H9 (cell line): Measurements from ENCODE around the gene C14orf39. TPM values are rescaled to one million over a fixed set of nuclear protein-coding genes. Genes with fewer than 3 reads are reported as not detected.
"Not testable (repeated sequence)": the region's sequence is repeated elsewhere in the genome, so short reads cannot be mapped to it uniquely, and the experiment has no call there.

ENCODE experiments used
- DNase-seq: peaks from one replicate; pipeline ENCODE4 v3.0.0-alpha.2; 2017
- H2AFZ ChIP-seq: one replicate; pipeline ENCODE4 v1.6.1; 2013; ENCODE audit warnings: mild to moderate bottlenecking, low read length, control low read depth, moderate library complexity
- H2AK5ac ChIP-seq: 2 replicates; pipeline ENCODE4 v1.6.1; 2013; ENCODE audit warnings: low read length, control low read depth, mixed read lengths; ENCODE audit not compliant: insufficient read length
- H2BK120ac ChIP-seq: one replicate; pipeline ENCODE4 v1.6.1; 2013; ENCODE audit warnings: low read depth, mild to moderate bottlenecking, low read length, control low read depth, inconsistent platforms; ENCODE audit not compliant: poor library complexity, severe bottlenecking
- H2BK12ac ChIP-seq: 2 replicates; pipeline ENCODE4 v1.6.1; 2013; ENCODE audit warnings: low read length, control low read depth, mixed read lengths, low read depth; ENCODE audit not compliant: insufficient read length
- H2BK15ac ChIP-seq: 2 replicates; pipeline ENCODE4 v1.6.1; 2013; ENCODE audit warnings: low read depth, low read length, control low read depth
- H2BK20ac ChIP-seq: one replicate; pipeline ENCODE4 v1.6.1; 2013; ENCODE audit warnings: low read depth, mild to moderate bottlenecking, low read length, control low read depth, inconsistent platforms; ENCODE audit not compliant: poor library complexity, severe bottlenecking
- H2BK5ac ChIP-seq: 2 replicates; pipeline ENCODE4 v1.6.1; 2013; ENCODE audit warnings: low read length, control low read depth, mixed read lengths; ENCODE audit not compliant: insufficient read length
- H3K14ac ChIP-seq: 2 replicates; pipeline ENCODE4 v1.6.1; 2013; ENCODE audit warnings: low read length, control low read depth; ENCODE audit not compliant: insufficient read depth
- H3K18ac ChIP-seq: 2 replicates; pipeline ENCODE4 v1.6.1; 2013; ENCODE audit warnings: low read depth, mild to moderate bottlenecking, mixed read lengths, low read length, control low read depth; ENCODE audit not compliant: insufficient read length
- H3K23ac ChIP-seq: 2 replicates; pipeline ENCODE4 v1.6.1; 2013; ENCODE audit warnings: low read length, control low read depth, mixed read lengths, low read depth; ENCODE audit not compliant: insufficient read length
- H3K23me2 ChIP-seq: 2 replicates; pipeline ENCODE4 v1.6.1; 2013; ENCODE audit warnings: low read depth, mild to moderate bottlenecking, mixed read lengths, low read length, control low read depth; ENCODE audit not compliant: insufficient read length, poor library complexity, severe bottlenecking
- H3K27ac ChIP-seq: 2 replicates; pipeline ENCODE4 v1.5.1; 2013; ENCODE audit warnings: low read length, control low read depth, mixed read lengths, low read depth; ENCODE audit not compliant: insufficient read length
- H3K27me3 ChIP-seq: 2 replicates; pipeline ENCODE4 v1.6.1; 2013; ENCODE audit warnings: low read length, control low read depth, inconsistent platforms; ENCODE audit not compliant: insufficient read depth
- H3K4ac ChIP-seq: 2 replicates; pipeline ENCODE4 v1.6.1; 2013; ENCODE audit warnings: low read depth, mild to moderate bottlenecking, control low read depth, inconsistent platforms, low read length, moderate library complexity
- H3K4me1 ChIP-seq: 2 replicates; pipeline ENCODE4 v1.6.1; 2013; ENCODE audit warnings: low read length, control low read depth, inconsistent platforms; ENCODE audit not compliant: insufficient read depth
- H3K4me2 ChIP-seq: 2 replicates; pipeline ENCODE4 v1.6.1; 2013; ENCODE audit warnings: low read length, control low read depth, mixed read lengths; ENCODE audit not compliant: insufficient read length, insufficient read depth
- H3K56ac ChIP-seq: 2 replicates; pipeline ENCODE4 v1.6.1; 2013; ENCODE audit warnings: low read depth, mild to moderate bottlenecking, mixed read lengths, low read length, control low read depth; ENCODE audit not compliant: insufficient read length
- H3K79me1 ChIP-seq: 2 replicates; pipeline ENCODE4 v1.6.1; 2013; ENCODE audit warnings: low read depth, mild to moderate bottlenecking, moderate library complexity, low read length, control low read depth, inconsistent platforms; ENCODE audit not compliant: insufficient read depth, poor library complexity, severe bottlenecking
- H3K79me2 ChIP-seq: 2 replicates; pipeline ENCODE4 v1.6.1; 2013; ENCODE audit warnings: low read length, control low read depth, inconsistent platforms; ENCODE audit not compliant: insufficient read depth
- H3K9ac ChIP-seq: 2 replicates; pipeline ENCODE4 v1.6.1; 2013; ENCODE audit warnings: low read length, control low read depth, mixed read lengths; ENCODE audit not compliant: insufficient read length; ENCODE audit errors: extremely low read depth
- H3K9me3 ChIP-seq: one replicate; pipeline ENCODE4 v1.6.1; 2013; ENCODE audit warnings: low read depth, low read length, inconsistent platforms; ENCODE audit not compliant: control insufficient read depth
- H3T11ph ChIP-seq: one replicate; pipeline ENCODE4 v1.6.1; 2013; ENCODE audit warnings: mild to moderate bottlenecking, low read length, control low read depth, inconsistent platforms
- H4K20me1 ChIP-seq: one replicate; pipeline ENCODE4 v1.6.1; 2013; ENCODE audit not compliant: control insufficient read depth, insufficient read length, insufficient read depth
- H4K5ac ChIP-seq: 2 replicates; pipeline ENCODE4 v1.6.1; 2013; ENCODE audit warnings: low read depth, mild to moderate bottlenecking, mixed read lengths, low read length, control low read depth; ENCODE audit not compliant: insufficient read length
- H4K8ac ChIP-seq: replicated peaks from 2 replicates; pipeline ENCODE4 v1.6.1; 2013; ENCODE audit warnings: low read length, control low read depth, mixed read lengths, low read depth; ENCODE audit not compliant: insufficient read length
- H4K91ac ChIP-seq: 2 replicates; pipeline ENCODE4 v1.6.1; 2013; ENCODE audit warnings: low read depth, mild to moderate bottlenecking, moderate library complexity, mixed read lengths, low read length, control low read depth; ENCODE audit not compliant: insufficient read length
- H3K27ac Mint-ChIP-seq, 3 experiments: 2 replicates in 2 of 3; 3 replicates in 1 of 3; pipeline ENCODE4 v1.8.0; 2020 to 2021; ENCODE audit warnings: mixed read lengths in 3 of 3, mild to moderate bottlenecking in 1 of 3, moderate library complexity in 1 of 3
- H3K27me3 Mint-ChIP-seq: 2 replicates; pipeline ENCODE4 v1.8.0; 2021; ENCODE audit warnings: low read depth, mild to moderate bottlenecking, moderate library complexity, mixed read lengths
- H3K36me3 Mint-ChIP-seq, 3 experiments: 2 replicates in 2 of 3; 3 replicates in 1 of 3; pipeline ENCODE4 v1.8.0; 2020 to 2021; ENCODE audit warnings: low read depth in 3 of 3, mixed read lengths in 3 of 3; ENCODE audit not compliant: insufficient read depth in 1 of 3
- H3K4me1 Mint-ChIP-seq, 2 experiments: 2 replicates each; pipeline ENCODE4 v1.8.0; 2020; ENCODE audit warnings: mixed read lengths in 2 of 2
- H3K4me3 Mint-ChIP-seq, 2 experiments: 2 replicates in 1 of 2; 3 replicates in 1 of 2; pipeline ENCODE4 v1.8.0; 2020 to 2021; ENCODE audit warnings: mild to moderate bottlenecking in 2 of 2, mixed read lengths in 2 of 2, moderate library complexity in 1 of 2
- H3K9me3 Mint-ChIP-seq, 2 experiments: 2 replicates in 1 of 2; 3 replicates in 1 of 2; pipeline ENCODE4 v1.8.0; 2020; ENCODE audit warnings: mild to moderate bottlenecking in 2 of 2, mixed read lengths in 2 of 2, moderate library complexity in 1 of 2
- WGBS: extraction: QIAGEN DNeasy Blood & Tissue Kit; methylation state at CpG from one replicate; pipeline ENCODE4 v1.1.7; 2013; ENCODE audit warnings: missing lambda C conversion rate, low lambda C conversion rate, mixed read lengths; ENCODE audit not compliant: insufficient read length; ENCODE audit errors: extremely low coverage; 5-methylcytosine and 5-hydroxymethylcytosine counted together
- total RNA-seq: library from RNA; stranded (reverse); gene quantifications from 2 replicates; pipeline ENCODE4 v1.2.1, GENCODE V29; 2021
- TF ChIP-seq, protein P1 (sequence below): fragments of 200-600 bp; sonication (generic); conservative IDR thresholded peaks from 3 replicates; pipeline ENCODE4 v1.8.0; 2021; ENCODE audit warnings: antibody characterized with exemption, mild to moderate bottlenecking

C14orf39 gene
- total RNA-seq, 1 experiment from 2014 or later = 1.8 TPM

DNA sequence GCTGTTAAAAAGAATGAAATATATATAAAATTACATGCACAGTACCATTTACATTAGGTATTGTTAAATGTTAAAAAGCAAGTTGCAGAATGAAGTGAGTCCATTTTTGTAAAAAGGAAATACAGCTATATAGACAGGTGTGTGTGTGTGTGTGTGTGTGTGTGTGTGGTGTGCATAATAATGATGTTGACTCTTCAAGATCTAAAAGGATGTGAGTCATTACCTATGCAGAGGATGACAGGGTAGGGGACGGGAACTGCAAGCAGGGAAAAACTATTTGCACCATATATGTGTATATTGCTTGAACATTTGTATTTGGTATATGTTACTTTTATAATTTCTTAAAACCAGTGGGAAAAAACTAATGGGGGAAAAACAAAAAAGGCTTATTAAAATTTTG is 3.1 kb downstream of the C14orf39 start:
- Mint-ChIP-seq H3K36me3 (peaks cover 0 to 6% (median 0%) of the 10 kb centered on the region in 3 experiments; a peak in 2 of 7 replicates), H3K9me3 (peaks cover 11 to 15% of the 10 kb centered on the region in 2 experiments; a peak in 4 of 5 replicates), H3K4me1 (no peaks in the 10 kb centered on the region), H3K27ac (no peak overlapping the region), H3K27me3 (peaks cover 11% of the 10 kb centered on the region), H3K4me3 (no peak overlapping the region)
- no peak overlapping the region for H2BK15ac ChIP-seq
- H3K4me1 ChIP-seq = no peaks in the 10 kb centered on the region
- no peaks in the 10 kb centered on the region for H4K20me1 ChIP-seq
- H4K5ac ChIP-seq = no peak overlapping the region
- H2AFZ ChIP-seq = no peak overlapping the region
- no peak overlapping the region for H3K4me2 ChIP-seq
- DNase-seq = no peak
- no peak overlapping the region for H3K18ac ChIP-seq
- no peak overlapping the region for H2BK20ac ChIP-seq
- no peak overlapping the region for H2BK5ac ChIP-seq
- no peak overlapping the region for H3K56ac ChIP-seq
- TF ChIP-seq, protein P1, sequence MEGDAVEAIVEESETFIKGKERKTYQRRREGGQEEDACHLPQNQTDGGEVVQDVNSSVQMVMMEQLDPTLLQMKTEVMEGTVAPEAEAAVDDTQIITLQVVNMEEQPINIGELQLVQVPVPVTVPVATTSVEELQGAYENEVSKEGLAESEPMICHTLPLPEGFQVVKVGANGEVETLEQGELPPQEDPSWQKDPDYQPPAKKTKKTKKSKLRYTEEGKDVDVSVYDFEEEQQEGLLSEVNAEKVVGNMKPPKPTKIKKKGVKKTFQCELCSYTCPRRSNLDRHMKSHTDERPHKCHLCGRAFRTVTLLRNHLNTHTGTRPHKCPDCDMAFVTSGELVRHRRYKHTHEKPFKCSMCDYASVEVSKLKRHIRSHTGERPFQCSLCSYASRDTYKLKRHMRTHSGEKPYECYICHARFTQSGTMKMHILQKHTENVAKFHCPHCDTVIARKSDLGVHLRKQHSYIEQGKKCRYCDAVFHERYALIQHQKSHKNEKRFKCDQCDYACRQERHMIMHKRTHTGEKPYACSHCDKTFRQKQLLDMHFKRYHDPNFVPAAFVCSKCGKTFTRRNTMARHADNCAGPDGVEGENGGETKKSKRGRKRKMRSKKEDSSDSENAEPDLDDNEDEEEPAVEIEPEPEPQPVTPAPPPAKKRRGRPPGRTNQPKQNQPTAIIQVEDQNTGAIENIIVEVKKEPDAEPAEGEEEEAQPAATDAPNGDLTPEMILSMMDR = no peak
- H3K23ac ChIP-seq = no peak overlapping the region
- H3K23me2 ChIP-seq = peaks cover 8% of the 10 kb centered on the region
- no peak overlapping the region for H3T11ph ChIP-seq
- H3K27me3 ChIP-seq = no peaks in the 10 kb centered on the region; the same call in 1 of the 2 replicates
- no peak overlapping the region for H3K4ac ChIP-seq
- H3K14ac ChIP-seq = no peak overlapping the region
- H3K9ac ChIP-seq = no peak overlapping the region
- H2AK5ac ChIP-seq = no peak overlapping the region
- H3K79me2 ChIP-seq = no peaks in the 10 kb centered on the region
- H3K79me1 ChIP-seq = no peaks in the 10 kb centered on the region
- H4K8ac ChIP-seq = no peak overlapping the region
- WGBS = no CpG with 5 or more reads among the region's 1 CpG
- no peak overlapping the region for H3K27ac ChIP-seq
- no peak overlapping the region for H2BK12ac ChIP-seq
- H4K91ac ChIP-seq = no peak overlapping the region
- H2BK120ac ChIP-seq = no peak overlapping the region
- H3K9me3 ChIP-seq = no peaks in the 10 kb centered on the region

DNA sequence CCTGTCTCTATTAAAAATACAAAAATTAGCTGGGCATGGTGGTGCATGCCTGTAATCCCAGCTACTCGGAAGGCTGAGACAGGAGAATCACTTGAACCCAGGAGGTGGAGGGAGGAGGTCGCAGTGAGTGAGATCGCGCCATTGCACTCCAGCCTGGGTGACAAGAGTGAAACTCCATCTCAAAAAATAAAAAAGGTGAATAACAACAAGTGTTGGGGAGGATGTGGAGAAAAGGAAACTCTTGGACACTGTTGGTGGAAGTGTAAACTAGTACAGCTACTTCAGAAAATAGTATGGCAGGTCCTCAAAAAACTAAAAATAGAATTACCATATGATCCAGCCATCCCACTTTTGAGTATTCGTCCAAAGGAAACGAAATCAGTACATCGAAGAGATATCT is 5.6 kb downstream of the C14orf39 start:
- not testable (repeated sequence) for DNase-seq, H3K27ac ChIP-seq, H3K23me2 ChIP-seq, H4K20me1 ChIP-seq, H2AFZ ChIP-seq, H3K56ac ChIP-seq, H3K4me1 ChIP-seq, H3K23ac ChIP-seq, H3K9ac ChIP-seq, H2BK120ac ChIP-seq, H2BK5ac ChIP-seq, H3K27me3 ChIP-seq, H4K5ac ChIP-seq, H2AK5ac ChIP-seq, H3K9me3 ChIP-seq, H3K14ac ChIP-seq, H3K27me3 Mint-ChIP-seq, H2BK12ac ChIP-seq, H4K91ac ChIP-seq, H3K79me1 ChIP-seq, H3K4me1 Mint-ChIP-seq, H3K4ac ChIP-seq, H3K79me2 ChIP-seq, H3K4me2 ChIP-seq, H3T11ph ChIP-seq, H3K18ac ChIP-seq, H2BK20ac ChIP-seq, H4K8ac ChIP-seq, H2BK15ac ChIP-seq, H3K27ac Mint-ChIP-seq, H3K4me3 Mint-ChIP-seq, H3K36me3 Mint-ChIP-seq
- H3K9me3 Mint-ChIP-seq = peaks cover 11 to 15% of the 10 kb centered on the region in 2 experiments; a peak in 4 of 5 replicates
- no CpG with 5 or more reads among the region's 7 CpGs for WGBS
